DMS53 treated with DMSO at 0.1 percent for 48 hours (cell line): ENCODE results near the gene SPOCD1.

Source experiments
- DNase-seq: peaks from one replicate; lab custom pipeline; 2025; ENCODE audit not compliant: unreplicated experiment; lab: John Stamatoyannopoulos, UW

Gene SPOCD1

DNA sequence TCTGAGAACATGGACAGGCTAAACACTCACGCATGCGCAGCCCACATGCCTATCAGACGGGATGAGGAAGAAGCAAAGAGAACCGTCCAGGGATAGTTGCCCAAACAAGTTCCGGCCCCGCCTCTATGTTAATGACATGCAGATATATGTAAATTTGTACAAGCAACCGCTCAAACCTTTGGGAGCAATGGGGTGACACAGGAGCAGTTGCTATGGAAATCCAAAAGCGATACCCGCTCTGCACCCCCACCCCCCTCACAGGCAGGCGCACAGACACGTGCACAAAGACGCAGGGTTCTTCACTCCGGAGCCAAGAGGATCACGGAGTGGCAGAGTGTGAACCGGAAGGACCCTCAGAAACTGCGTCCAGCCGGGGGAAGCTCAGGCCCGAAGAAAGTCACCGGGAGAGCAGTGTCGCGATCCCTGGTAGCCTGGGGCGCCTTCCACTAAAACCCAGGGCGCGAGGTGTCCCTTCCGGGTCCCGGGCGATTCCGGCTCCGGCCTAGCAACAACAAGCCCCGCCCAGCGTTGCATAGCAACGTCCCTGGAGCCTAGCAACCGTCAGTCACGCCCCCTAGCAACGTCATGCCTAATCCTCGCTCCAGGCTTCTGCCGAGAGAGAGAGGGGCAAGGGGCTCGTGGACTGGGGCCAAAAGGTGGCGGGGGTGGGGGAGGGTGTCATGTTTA is 27.5 kb downstream of the SPOCD1 start:
- DNase-seq: peak; percentile 80

DNA sequence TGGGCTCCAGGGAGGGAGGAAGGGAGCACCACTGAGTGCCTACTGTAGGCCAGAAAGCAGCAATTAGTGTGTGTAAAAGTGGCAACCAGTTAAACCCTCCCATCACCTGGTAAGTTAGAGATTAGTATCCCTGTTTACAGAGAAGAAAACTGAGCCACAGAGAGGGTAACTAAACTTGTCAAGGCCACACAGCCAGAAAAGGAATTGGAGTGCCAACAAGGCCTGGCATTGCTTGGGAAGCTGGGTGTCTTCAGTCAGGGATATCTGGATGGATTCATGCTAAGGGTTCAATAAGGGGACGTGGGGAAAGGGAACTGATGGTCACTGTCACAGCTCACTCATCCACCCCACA is 28.1 kb downstream of the SPOCD1 start:
- no peak for DNase-seq

DNA sequence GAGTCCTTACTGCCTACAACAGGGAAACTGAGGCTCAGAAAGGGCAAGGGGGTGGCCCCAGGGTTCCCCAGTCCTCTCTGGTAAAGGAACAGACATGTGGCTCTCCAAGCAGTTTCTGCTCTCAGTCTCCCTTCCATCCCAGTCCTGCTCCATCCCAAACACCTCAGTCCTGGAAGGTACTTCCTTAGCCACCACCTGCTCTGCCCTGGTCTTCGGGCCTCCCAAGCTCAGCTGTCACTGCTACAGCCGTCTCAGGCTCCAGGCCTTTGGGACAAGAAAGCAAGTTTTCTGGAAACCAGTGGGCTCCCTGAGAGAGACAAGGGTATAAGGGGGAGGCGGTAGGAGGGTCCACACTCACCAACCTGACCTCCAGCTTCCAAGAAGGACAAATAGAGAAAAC is 28.6 kb downstream of the SPOCD1 start:
- DNase-seq: no peak

DNA sequence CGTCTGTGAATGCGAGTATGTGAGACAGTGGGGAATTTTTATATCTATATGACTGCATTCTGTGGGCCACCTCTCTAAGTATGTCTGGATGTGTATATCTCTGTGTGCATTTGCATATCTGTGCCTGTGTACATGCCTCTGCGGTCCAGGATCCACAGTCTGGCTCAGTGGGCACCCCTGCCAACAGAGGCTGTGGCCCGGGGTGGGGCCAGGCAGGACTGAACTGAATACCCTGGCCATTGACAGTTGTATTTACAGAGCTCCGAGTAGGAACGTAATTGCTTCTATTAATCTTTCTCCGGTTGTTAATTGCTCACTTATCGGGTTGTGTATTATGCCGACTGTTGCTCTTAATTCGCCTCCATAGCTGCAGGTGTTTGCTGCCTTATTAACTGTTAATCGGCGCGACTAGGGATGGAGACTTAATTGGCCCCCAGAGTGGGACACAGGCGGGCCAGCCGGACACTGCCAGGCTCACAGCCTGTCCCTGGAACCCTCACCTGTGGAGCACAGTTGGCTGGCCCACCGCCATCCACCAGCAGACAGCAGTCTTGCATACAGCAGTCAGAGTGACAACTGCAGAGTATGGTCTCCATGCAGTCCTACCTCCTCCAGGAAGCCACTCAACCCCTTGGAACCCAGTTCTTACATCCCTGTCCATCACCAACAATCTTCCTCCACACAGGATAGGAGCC is 29.3 kb downstream of the SPOCD1 start:
- DNase-seq: no peak

GRCh38 chr1:31785947-31786290 is 29.9 kb downstream of the SPOCD1 start:
- no peak for DNase-seq

GRCh38 chr1:31785020-31785946 is 30.5 kb downstream of the SPOCD1 start:
- DNase-seq: no peak

GRCh38 chr1:31784356-31785019 is 31.3 kb downstream of the SPOCD1 start:
- no peak for DNase-seq

GRCh38 chr1:31783846-31784245 is 32.0 kb downstream of the SPOCD1 start:
- no peak for DNase-seq

DNA sequence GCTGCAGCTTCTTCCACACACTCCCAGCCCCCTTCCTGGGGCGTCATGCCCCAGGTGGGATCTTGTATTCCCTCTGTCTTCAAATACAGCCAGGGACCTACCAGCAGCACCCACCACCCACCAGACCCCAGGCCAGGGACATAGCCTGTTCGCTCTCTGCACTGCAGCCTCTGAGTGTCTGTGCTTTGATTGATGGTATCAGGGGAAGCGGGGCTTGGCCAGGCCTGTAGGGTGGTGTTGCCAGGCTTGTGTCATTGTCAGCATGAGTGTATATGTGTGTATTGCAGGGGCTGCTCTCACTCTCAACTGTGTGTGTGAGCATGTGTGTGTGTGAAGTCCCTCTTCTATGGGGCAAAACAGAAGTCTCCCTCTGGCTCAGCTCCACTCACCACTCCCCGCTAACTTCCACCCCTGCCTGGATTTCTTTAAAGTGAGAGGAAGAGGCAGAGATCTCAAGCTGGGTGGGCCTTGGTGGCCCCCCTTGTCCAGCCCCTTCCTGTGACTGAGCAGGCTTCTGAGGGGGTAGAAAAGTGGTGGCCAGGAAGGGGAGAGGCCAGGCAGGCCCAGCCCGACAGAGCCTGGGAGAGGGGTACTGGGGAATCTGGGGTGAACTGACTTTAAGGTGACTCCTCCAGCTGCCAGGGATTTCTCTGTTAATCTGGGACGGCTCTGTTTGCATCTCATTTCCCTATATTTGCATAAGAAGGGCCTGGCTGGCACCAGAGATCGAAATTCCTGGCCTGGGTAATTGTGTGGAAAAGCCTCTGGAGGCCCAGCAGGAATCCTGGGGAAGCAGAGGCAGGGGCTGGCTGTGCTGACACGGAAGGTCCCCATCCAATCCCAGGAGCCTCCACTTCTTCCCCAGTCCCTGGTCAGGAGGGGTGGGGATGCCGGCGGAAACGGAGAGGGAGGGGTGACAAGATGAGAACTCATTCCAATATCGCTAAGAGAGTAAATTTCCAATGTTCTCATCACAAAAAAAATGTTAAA is 33.1 kb downstream of the SPOCD1 start:
- DNase-seq: no peak

- no peak for DNase-seq
These were observed 34.0 kb downstream of the SPOCD1 start for GRCh38 chr1:31781756-31782371.

DNA sequence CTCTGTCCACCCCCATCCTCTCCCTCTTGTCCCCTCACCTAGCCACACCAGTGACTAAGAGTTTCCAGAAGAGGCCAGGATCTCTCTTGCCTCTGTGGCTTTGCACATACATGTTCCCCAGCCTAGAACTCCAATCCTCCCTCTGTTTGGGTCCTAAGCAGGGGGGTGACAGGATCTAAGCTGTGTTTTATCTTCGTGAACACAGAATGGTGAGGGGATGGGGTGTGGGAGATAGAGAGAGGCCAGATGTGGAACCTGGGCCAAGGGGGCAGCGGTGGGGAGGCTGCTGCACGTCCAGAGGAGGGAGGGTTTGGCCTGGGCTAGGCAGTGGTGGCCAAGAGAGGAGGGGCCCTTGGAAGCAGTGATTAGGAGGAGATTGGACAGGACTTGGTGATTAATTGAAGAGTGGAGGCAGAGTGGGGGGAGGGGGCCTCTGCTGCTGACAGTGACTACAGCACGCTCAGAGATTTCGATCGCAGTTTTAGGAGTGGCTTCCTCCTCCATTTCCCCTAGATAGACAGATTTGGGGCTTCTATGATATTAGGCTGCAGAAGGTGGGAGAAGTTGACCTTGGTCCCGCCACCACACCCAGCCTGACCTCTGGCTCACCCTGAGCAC is 34.6 kb downstream of the SPOCD1 start:
- no peak for DNase-seq

- no peak for DNase-seq
These were observed 35.2 kb downstream of the SPOCD1 start for GRCh38 chr1:31780632-31781031.

GRCh38 chr1:31779687-31780086 is 36.1 kb downstream of the SPOCD1 start:
- no peak for DNase-seq

- no peak for DNase-seq
These were observed 36.9 kb downstream of the SPOCD1 start for GRCh38 chr1:31778763-31779488.

- no peak for DNase-seq
These were observed 39.3 kb downstream of the SPOCD1 start for GRCh38 chr1:31776516-31776915.

DNA sequence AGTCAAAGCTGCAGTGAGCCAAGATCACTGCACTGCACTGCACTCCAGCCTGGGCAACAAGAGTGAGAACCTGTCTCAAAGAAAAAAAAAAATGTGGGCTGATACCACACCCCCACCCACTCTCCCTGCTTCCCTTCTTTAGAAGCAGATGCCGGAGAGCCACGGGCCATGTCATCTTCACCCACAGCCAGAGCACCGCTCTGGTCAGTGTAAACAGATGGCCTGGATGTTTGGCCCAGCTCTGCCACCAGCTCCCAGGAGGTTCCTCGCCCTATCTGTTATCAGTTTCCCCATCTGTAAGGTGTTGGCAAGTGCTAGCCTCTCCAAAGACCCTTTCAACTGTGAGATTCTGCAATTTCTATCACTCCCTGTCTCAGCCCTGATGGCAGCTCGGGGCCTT is 39.8 kb downstream of the SPOCD1 start:
- DNase-seq: no peak

DNA sequence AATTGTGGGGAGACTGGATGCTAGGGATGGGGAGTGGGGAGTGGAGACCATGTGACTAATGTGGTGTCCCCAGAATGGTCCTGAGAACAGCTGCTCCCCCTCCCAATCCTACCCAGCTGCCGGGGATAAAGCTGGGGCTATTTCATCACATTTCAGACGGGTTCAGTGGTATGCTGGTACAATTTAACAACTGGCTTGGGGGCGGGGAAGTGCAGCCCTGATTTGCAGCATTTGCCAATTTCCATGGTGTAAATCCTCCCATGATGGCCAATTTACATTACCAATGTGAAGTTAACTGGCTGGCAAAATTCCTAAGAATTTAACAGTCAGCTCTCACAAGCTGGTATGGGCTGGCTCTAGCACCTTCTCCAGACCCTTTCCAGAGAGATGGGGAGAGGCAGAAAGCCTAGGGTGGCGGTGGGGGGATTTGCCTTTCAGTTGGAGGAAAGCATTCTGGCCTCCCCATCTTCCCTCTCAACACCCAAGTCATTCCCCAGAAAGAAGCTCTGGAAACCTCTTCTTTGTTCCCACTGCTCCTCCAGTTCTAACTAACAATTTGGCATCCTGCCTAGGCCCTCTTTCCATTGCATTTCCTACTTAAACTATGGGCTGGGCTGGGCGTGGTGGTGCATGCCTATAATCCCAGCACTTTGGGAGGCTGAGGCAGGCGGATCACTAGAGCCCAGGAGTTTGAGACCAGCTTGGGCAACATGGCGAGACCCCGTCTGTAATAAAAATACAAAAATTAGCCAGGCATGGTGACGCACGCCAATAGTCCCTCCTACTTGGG is 40.4 kb downstream of the SPOCD1 start:
- DNase-seq: no peak

DNA sequence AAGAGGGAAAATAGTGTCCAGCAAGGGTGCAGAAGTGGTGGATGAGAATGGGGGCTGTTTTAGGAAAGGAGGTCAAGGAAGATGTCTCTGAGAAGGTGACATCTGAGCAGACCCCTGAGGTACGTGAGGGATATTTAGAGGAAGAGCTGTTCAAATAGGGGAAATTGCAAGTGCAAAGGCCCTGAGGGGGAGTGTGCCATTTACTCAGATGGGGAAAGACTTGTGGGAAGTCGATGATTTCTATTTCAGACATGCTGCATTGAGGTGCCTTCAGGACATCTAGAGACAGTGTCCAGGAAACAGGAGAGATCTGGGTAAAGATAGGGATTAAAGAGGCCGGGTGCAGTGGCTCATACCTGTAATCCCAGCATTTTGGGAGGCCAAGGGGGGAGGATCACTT is 41.3 kb downstream of the SPOCD1 start:
- DNase-seq: no peak
